Right forelimb (tissue), 1 donor: ENCODE results near the gene KLHL13.
"Not testable (repeated sequence)": the region's sequence is repeated elsewhere in the genome, so short reads cannot be mapped to it uniquely, and the experiment has no call there.

Experiments used
- DNase-seq: peaks from one replicate; pipeline ENCODE4 v3.0.0-alpha.2; 2018

KLHL13 gene

GRCh38 chrX:117989512-117989911 is 127.1 kb downstream of the KLHL13 start:
- DNase-seq, result no peak

DNA sequence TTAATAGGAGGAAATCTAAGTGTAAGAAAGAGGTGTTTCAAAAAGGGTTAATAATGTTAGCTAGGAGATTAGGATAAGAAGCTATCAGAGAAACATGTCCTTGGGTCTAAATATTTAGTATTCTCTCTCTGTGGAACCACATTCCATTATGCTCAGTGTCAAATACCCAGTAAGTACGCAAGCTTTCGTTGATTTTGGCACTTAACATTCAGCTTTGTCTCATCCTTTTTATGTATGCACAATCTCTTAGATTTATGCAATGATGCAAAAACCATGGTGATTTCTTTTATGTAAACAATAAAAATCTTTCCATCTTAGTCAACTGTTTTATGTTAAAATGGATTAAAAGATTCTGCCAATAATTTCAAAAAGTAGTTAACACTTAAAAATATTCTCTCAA is 129.2 kb downstream of the KLHL13 start:
- no peak for DNase-seq

DNA sequence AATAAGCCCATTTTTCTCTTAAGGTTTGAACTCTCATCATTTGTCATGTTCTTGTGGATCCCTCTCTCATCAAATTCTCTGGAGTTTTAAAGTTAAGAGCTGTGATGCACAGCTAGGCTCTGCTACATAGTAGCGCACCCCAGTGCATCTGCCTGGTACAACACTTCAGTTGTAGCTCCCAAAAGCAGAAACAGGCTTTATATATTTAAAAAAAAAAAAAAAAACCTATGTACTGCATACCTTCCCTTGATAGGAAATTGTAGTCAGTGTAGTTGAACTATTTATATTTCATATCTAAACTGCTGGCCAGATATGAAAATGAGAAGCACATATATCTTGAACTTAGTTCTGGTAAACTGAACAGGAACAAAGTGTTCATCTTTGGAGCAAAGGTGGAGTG is 131.4 kb downstream of the KLHL13 start:
- no peak for DNase-seq

- no peak for DNase-seq
These were observed 133.8 kb downstream of the KLHL13 start for GRCh38 chrX:117982694-117983392.

DNA sequence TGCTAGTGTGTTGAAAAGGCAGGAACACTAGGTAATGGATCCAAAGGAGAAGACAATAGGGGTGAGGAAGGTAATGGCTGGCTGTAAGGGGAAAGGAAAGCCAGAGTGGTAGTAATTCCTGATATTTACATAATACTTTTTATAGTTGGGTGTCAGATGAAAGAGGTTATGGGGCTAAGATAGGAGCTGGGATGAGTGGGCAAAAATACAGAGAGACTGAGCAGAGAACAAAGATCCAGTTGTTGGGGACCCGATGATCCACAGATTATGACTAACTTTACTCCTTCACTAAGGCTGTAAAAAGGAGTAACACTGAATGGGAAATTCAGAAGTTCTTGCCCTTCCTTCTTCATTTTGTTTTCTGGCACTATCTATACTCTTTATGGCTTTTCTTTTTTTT is 138.2 kb downstream of the KLHL13 start:
- no peak for DNase-seq

DNA sequence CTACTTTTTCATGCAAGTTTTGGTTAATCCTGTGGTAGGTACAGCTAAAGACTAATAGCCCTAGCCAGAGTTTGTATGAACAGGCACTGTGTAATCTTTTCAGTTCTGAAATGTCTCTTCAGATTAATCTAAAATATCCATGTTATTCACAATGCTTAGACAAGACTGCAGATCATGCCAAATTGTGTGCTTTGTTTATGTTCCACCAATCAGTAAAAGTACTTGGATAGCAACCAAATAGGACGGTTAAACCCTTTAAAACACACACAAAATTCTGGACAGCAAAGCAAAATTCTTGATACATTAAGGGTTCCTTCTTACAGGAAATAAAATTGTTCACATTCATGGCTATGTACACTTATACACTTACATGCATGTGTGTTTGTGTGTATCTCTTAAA is 139.1 kb downstream of the KLHL13 start:
- no peak for DNase-seq

DNA sequence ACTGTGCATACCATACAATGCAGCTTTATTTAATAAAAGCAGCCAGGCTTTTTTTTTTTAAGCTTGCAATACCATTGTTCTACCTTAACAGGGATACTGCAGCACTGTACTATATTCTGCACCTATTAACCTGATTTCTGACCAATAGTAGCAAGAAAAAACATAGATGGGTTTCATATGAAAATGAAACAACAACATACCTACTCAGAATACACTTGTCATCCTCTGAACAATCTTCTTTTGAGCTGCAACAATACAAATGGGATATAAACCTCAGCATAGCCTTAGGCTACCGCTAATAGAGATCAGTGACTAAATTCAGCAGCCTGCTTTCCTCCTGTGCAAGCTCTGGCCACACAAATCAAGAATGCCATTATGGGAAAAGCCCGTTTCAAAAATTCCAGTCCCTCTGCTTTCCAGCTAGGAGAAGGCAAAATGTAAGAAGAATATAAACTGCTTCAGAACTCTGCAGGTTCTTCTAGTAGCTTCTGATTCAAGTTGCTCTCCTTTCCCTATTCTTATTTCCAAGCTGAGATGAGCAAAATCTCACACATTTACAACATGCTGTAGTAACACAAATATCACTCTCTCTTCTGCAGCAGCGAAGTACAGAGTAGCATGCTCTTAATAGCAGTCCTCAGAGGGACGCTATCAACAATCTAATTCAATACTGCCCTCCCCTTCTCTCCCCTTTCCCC is 143.4 kb downstream of the KLHL13 start:
- DNase-seq, result no peak

- no peak for DNase-seq
These were observed 143.9 kb downstream of the KLHL13 start for GRCh38 chrX:117972711-117973109.

GRCh38 chrX:117969782-117970181 is 146.8 kb downstream of the KLHL13 start:
- no peak for DNase-seq

GRCh38 chrX:117969328-117969727 is 147.3 kb downstream of the KLHL13 start:
- DNase-seq, result no peak

GRCh38 chrX:117959045-117959444 is 157.6 kb downstream of the KLHL13 start:
- no peak for DNase-seq

DNA sequence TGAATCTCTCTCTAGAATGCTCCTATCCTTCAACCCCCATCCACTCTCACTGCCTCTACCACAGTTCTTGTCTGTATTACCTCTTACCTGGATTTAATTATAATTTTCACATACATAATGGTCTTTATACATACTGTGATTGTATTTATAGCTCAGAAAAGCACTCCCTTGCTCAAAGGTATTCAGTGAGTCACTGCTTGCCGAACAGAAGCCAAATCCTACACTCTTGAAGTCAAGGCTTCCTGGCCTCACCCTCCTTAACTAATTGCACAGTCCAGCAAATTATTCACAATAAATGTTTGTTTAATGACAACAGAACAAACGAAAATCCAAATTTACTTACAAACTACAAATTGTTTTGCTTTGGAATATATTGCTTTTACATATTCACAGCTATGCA is 159.5 kb downstream of the KLHL13 start:
- DNase-seq, result no peak

- DNase-seq, result not testable (repeated sequence)
These were observed 177.3 kb downstream of the KLHL13 start for GRCh38 chrX:117939296-117939695.

- DNase-seq, result no peak
These were observed 180.5 kb downstream of the KLHL13 start for GRCh38 chrX:117936118-117936517.

DNA sequence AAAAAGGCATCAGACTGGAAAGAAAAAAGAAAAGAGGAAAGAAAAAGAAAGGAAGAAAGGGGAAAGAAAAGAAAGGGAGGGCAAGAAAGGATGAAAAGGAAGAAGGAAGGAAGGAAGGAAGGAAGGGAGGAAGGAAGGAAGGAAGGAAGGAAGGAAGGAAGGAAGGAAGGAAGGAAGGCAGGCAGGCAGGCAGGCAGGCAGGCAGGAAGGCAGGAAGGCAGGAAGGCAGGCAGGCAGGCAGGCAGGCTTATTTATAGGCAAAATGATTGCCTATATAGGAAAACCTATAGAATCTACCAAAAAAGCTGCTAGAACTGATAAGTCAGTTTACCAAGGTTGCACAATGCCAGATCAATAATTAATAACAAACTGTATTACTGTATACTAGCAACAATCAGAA is 186.5 kb downstream of the KLHL13 start:
- DNase-seq, result not testable (repeated sequence)

DNA sequence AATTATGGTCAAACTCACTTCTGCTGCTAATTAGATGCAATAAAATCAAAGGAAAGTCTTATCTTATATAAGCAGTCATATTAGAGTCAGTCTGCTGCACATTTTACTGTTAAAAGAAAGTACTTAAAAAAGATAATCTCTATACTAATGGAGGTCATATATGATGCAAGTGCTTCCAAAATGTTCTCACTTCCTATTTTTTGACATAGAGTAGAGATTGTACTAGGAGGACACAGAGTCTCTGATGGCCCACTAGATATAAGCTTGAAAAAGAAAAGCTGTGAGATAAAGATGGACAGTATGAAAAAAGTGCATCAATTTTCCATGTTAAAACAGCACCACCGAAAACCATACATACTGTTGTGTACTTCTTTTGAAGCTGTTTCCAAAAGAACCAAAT is 196.9 kb downstream of the KLHL13 start:
- no peak for DNase-seq

DNA sequence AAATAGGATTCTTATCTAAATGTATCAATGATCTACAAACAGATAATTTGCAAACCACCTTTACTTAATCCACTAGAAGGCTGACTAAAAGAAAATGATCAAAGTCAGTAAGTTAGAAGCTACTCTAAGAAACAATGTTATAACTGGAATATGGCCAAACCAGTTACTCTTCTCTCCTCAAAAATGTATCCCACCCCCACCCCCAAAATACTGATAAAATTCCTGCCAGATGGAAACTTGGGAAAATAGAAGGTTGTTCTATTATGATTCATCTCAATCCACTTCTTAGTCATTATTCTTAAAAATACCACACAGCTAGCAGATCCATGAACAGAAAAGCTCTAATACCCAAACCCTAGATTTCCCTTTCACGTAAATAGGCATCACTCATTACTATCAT is 206.4 kb downstream of the KLHL13 start:
- DNase-seq, result no peak

GRCh38 chrX:117898226-117898625 is 218.4 kb downstream of the KLHL13 start:
- no peak for DNase-seq

GRCh38 chrX:117895418-117895817 is 221.2 kb downstream of the KLHL13 start:
- DNase-seq, result no peak

DNA sequence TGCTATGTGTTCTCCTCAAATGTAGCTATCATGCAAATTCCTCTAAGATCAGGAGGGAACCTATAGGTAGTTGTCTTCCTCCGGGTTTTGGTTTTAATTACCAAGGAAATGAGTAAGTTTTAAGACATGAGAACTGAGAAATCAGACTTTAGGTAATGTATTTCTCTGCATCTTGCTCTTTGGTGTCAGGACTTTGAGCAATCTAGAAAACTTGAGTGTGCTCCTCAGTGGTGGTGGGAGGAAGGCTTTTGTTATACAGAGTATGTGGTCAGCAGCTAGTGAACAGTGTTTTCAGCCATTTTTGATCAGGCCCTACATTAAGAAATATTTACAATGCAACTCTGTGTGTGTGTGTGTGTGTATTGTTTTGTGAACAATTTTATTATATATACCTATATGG is 224.1 kb downstream of the KLHL13 start:
- DNase-seq, result no peak

DNA sequence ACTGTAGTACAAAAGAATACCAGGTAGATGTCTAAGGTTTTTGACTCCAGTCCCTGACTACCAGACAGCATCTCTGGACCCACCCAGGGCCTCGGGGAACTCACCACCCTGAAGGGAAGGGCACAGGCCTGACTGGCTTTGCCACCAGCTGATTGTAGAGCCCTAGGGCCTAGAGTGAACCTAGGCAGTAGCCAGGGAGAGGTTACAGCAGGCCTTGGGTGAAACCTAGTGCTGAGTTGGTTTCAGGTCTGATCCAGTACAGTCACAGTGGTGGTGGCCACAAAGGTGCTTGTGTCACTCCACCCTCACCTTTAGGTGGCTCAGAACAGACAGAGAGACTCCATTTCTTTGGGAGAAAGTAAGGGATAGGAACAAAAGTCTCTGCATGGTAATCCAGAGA is 244.8 kb downstream of the KLHL13 start:
- no peak for DNase-seq

GRCh38 chrX:117860517-117860916 is 256.1 kb downstream of the KLHL13 start:
- DNase-seq, result no peak

DNA sequence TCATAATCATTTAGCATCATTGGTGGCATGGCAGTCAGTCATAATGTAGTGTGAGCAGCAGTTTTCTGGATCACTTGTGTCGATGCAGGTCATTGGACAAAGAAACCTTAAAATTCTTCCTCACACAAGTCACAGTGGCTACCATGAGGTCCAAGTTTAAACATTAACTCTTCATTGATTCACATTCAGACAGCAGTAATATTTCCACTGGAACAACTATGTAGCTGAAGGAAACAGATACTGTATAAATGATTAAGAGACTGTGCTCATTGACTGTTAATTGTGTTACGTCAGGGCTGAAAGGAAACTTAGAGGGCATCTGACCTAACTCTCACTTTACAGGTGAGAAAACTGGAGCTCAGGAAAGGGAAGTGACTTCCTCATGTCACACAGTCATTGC is 261.8 kb downstream of the KLHL13 start:
- DNase-seq, result no peak

GRCh38 chrX:117851025-117851424 is 265.6 kb downstream of the KLHL13 start:
- DNase-seq, result no peak
